GM10266 (cell line): ENCODE results near the gene BPIFB4.

Source experiments
- DNase-seq: peaks from one replicate; pipeline ENCODE4 v3.0.0; 2012; ENCODE audit errors: extremely low spot score
- TF ChIP-seq, protein P1 (sequence below): IDR thresholded peaks from 2 replicates; pipeline ENCODE4 v1.5.1; 2012; ENCODE audit warnings: mild to moderate bottlenecking, low read depth; ENCODE audit not compliant: control insufficient read depth, insufficient read depth; ENCODE audit errors: missing control alignments

BPIFB4 gene

DNA sequence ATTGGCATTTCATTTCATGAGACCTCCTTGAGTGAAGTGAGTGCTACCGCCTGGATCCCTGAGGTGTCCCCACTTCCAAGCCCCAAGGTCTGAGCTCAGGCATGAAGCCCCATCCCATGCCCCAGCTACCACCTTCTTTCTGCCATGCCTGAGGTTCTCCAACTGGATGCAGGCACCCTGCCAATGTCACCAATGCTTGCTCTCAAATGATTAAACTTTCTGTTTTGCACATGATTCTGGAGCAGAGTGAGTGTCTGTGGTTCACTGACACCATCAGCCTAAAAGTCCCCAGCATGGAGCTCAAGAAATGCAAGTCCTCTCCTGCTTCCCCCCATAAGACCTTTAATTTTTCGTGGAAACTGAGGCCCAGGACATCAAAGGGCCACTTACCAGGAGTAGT lies 44.8 kb downstream of the BPIFB4 start:
- TF ChIP-seq, protein P1, sequence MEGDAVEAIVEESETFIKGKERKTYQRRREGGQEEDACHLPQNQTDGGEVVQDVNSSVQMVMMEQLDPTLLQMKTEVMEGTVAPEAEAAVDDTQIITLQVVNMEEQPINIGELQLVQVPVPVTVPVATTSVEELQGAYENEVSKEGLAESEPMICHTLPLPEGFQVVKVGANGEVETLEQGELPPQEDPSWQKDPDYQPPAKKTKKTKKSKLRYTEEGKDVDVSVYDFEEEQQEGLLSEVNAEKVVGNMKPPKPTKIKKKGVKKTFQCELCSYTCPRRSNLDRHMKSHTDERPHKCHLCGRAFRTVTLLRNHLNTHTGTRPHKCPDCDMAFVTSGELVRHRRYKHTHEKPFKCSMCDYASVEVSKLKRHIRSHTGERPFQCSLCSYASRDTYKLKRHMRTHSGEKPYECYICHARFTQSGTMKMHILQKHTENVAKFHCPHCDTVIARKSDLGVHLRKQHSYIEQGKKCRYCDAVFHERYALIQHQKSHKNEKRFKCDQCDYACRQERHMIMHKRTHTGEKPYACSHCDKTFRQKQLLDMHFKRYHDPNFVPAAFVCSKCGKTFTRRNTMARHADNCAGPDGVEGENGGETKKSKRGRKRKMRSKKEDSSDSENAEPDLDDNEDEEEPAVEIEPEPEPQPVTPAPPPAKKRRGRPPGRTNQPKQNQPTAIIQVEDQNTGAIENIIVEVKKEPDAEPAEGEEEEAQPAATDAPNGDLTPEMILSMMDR = no peak
- DNase-seq = no peak

GRCh38 chr20:33124994-33125393 lies 45.6 kb downstream of the BPIFB4 start:
- TF ChIP-seq, protein P1 = no peak
- DNase-seq = no peak

GRCh38 chr20:33125983-33126382 lies 46.5 kb downstream of the BPIFB4 start:
- TF ChIP-seq, protein P1 = no peak
- DNase-seq = no peak

DNA sequence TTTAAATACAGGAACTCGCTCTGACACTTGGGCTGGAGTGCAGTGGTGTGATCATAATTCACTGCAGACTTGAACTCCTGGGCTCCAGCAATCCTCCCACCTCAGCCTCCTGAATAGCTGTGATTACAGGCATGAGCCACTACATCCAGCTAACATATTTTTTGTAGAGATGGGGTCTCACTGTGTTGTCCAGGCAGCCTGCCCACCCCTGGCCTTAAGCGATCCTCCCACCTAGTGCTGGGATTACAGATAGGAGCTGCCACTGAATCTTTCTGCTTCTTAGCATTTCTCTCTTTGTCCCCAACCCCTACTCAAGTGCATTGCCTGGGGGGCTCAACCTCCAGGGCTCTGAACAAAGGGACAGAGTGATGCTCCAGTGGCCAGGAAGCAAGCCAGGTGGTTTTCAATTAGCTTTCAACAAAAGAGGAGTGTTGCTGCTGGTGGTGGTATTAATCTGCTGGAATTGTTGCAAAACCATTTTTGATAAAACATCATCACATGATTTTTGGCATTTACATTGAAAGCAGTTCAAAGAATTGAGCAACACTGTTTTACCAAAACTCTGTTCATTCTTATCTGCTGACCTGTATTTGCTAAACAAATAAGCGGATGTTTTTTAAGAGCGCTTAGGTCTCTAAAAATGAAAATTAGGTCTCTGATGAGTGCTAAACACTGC lies 48.1 kb downstream of the BPIFB4 start:
- TF ChIP-seq, protein P1 = no peak
- DNase-seq = no peak

DNA sequence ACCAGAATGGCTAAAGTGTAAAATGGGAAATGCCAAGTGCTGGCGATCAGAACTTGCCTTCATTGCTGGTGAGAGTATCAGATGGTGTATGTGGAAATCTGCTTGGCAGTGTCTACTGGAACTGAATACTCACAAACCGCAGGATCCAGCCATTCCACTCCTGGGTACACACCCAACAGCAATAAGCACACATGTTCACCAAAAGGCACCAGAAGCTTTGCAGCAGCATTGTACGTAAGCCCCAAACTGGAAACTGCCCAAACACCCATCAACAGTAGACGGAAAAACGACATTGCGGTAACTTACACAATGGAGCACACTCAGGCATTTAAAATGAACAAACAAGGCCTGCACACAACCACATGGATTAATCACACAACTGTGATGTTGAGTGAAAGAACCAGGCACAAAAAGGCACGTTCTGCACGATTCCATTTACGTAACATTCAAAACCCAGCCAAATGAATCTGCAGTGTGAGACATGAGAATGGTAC lies 51.2 kb downstream of the BPIFB4 start:
- TF ChIP-seq, protein P1 = no peak
- no peak for DNase-seq

DNA sequence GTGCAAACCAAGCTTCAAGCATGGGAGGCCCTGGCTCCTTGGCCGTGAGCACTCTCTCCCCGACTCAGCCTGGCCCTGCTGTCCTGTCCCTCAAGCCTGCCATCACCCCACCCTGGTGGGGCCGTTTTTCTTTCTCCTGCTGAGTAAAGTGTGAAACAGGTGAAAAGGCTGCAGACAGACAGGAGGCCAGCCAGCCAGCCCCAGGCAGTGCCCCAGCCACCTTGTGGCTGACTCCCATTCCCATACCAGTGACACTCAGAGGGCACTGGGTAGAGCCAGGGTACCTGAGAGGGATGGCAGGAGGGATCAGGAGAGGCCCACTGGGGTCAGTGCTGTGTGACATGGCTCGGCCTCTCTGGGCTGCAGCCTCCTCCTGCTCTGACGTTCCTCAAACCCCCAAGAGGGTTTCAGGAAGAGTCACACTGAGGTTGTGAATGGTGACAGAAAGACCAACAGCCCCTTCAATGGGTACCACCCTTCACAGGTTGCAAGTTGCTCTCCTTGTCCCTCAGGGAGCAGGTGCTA lies 52.6 kb downstream of the BPIFB4 start:
- TF ChIP-seq, protein P1 = no peak
- DNase-seq = no peak
